ENCODE data around the gene RANGRF.
"Not testable (repeated sequence)": the region's sequence is repeated elsewhere in the genome, so short reads cannot be mapped to it uniquely, and the experiment has no call there.

Gene RANGRF, protein sequence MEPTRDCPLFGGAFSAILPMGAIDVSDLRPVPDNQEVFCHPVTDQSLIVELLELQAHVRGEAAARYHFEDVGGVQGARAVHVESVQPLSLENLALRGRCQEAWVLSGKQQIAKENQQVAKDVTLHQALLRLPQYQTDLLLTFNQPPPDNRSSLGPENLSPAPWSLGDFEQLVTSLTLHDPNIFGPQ

DNA sequence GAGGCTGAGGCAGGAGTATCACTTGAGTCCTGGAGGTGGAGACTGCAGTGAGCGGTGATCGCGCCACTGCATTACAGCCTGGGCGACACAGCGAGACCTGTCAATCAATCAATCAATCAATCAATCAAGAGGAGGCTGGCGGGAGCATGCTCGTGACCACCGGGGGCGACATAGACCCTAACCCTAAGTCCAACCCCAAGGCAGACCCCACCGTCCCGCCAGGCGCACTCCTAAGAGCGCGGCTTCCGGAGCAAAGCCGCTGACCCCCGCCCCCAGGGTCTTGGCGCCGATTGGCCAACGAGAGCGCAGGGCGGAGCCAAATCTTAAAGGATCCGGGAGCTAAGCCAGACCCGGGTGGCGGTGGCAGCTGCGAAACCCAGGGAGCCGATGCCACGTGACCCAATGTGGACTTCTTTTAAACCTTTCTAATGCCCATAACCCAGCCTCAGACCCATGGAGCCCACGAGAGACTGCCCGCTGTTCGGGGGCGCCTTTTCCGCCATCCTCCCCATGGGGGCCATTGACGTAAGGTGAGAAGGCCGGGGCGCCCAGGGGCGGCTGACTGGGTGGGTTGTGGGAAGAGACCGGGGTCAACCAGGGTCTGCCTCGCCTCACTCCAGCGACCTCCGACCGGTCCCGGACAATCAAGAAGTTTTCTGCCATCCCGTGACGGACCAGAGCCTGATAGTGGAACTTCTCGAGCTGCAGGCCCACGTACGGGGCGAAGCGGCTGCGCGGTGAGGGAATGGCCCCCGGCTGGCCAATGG lies at the start of gene RANGRF:
Gene RANGRF (plus strand): TSS at position 335 of the 767 bp plus-strand sequence. CDS start 119 bp downstream, at position 454.
- DNase-seq: peak; percentile 19

DNA sequence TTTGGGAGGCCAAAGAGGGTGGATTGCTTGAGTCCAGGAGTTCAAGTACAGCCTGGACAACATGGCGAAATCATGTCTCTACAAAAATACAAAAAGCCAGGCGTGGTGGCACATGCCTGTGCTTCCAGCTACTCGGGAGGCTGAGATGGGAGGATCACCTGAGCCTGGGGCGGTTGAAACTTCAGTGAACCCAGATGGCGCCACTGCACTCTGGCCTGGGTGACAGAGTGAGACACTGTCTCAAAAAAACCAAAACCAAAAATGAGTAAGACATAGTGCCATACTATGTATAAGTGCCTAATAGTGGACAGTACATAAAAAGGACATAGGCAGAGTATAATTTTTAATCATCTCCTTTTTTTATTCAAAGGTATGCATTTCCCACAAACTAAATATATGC lies 44.6 kb upstream of the RANGRF start:
- DNase-seq: no peak

DNA sequence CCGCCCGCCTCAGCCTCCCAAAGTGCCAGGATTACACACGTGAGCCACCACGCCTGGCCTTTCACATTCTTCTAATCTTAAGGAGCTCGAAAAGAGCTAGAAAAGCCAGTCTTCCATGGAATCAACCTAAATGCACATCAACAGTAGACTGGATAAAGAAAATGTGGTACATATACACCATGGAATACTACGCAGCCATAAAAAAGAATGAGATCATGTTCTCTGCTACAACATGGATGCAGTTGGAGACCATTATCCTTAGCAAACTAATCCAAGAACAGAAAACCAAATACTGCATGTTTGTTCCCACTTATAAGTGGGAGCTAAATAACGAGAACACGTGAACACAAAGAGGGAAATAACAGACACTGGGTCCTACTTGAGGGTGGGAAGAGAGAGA lies 43.7 kb upstream of the RANGRF start:
- DNase-seq: no peak

GRCh38 chr17:8248751-8249607 lies 39.5 kb upstream of the RANGRF start, which contains the start of gene PFAS:
PFAS (plus strand) TSS chr17:8249289; CDS start chr17:8253938, 4,649 bp downstream.
- peak; percentile 64 for DNase-seq

GRCh38 chr17:8249621-8250500 lies 38.6 kb upstream of the RANGRF start:
- no peak for DNase-seq

- not testable (repeated sequence) for DNase-seq
These were observed 37.1 kb upstream of the RANGRF start for GRCh38 chr17:8251411-8251810.

DNA sequence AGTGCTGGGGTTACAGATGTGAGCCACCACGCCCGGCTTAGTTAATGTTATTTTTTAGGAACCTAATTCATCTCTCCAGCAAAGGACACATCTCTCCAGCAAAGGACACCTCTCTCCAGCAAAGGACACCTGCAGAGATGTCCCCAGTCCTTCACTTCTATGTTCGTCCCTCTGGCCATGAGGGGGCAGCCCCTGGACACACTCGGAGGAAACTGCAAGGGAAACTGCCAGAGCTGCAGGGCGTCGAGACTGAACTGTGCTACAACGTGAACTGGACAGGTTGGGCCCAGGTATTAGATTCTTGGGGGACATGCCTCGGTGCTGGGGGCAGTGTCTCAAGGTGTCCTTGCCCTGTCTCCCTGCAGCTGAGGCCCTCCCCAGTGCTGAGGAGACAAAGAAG lies 34.7 kb upstream of the RANGRF start:
- DNase-seq: no peak

GRCh38 chr17:8254881-8255280 lies 33.6 kb upstream of the RANGRF start:
- no peak for DNase-seq

GRCh38 chr17:8255499-8255898 lies 33.0 kb upstream of the RANGRF start:
- no peak for DNase-seq

DNA sequence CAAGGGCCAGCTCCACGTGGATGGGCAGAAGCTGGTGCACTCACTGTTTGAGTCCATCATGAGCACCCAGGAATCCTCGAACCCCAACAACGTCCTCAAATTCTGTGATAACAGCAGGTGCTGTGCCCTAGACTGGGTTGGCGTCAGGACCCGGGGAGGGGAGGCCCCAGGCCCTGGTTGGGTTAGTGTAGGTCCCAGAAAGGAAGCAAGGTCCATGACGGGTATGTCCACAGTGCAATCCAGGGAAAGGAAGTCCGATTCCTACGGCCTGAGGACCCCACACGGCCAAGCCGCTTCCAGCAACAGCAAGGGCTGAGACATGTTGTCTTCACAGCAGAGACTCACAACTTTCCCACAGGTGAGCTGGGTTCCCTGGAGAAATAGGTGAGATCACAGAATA lies 32.2 kb upstream of the RANGRF start:
- no peak for DNase-seq

- DNase-seq: no peak
These were observed 31.8 kb upstream of the RANGRF start for GRCh38 chr17:8256691-8257090.

GRCh38 chr17:8257801-8258200 lies 30.7 kb upstream of the RANGRF start:
- no peak for DNase-seq

GRCh38 chr17:8264320-8264719 lies 24.1 kb upstream of the RANGRF start:
- no peak for DNase-seq

DNA sequence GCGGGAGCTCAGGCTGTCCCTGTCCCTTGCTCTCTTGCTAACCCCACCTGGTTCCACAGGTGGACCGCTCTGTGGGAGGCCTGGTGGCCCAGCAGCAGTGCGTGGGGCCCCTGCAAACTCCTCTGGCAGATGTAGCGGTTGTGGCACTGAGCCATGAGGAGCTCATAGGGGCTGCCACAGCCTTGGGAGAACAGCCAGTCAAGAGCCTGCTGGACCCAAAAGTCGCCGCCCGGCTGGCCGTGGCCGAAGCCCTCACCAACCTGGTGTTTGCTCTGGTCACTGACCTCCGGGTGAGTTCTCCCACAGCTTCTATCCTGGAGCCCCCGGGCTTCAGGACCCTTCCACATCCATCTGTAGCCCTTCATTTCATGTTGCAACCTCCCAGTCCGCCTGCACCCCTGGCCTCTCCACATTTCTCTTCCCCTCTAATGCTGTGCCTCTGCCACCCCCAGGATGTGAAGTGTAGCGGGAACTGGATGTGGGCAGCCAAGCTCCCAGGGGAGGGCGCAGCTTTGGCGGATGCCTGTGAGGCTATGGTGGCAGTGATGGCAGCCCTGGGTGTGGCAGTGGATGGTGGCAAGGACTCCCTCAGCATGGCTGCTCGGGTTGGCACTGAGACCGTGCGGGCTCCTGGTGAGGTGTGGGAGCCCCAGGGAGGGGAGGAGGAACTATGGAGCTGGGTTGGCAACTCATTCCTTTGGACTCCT lies 23.5 kb upstream of the RANGRF start:
- no peak for DNase-seq

- DNase-seq: no peak
These were observed 21.6 kb upstream of the RANGRF start for GRCh38 chr17:8266648-8267479.

- DNase-seq: no peak
These were observed 20.9 kb upstream of the RANGRF start for GRCh38 chr17:8267480-8268147.

DNA sequence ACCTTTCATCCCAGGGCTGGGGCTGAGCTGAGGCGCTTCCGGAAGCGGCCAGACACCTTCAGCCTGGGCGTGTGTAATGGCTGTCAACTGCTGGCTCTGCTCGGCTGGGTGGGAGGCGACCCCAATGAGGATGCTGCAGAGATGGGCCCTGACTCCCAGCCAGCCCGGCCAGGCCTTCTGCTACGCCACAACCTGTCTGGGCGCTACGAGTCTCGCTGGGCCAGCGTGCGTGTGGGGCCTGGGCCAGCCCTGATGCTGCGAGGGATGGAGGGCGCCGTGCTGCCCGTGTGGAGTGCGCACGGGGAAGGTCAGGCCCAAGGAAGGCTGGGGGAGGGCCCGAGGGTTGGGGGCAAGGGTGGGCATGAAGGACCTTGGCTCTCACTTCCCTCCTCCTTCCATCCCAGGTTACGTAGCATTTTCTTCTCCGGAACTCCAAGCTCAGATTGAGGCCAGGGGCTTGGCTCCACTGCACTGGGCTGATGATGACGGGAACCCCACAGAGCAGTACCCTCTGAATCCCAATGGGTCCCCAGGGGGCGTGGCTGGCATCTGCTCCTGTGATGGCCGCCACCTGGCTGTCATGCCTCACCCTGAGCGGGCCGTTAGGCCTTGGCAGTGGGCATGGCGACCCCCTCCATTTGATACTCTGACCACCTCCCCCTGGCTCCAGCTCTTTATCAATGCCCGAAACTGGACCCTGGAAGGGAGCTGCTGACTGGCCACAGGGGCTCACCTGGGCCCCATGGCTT lies 19.7 kb upstream of the RANGRF start:
- DNase-seq: no peak

DNA sequence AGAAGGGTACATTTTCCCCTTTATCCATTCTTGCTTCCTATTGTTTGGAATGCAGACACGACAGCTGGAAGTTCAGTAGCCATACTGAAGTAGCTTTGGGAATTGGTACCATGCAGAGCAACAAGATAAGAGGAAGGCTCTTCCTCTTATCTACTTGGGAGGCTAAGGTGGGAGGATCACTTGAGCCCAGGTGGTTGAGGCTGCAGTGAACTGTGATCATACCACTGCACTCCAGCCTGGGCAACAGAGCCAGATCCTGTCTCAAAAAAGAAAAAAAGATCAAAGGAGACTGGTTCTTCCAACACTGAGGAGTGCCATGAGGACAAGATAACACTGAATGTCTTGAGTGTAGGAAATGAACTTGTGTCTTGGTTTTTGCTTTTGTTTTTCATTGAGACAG lies 16.0 kb upstream of the RANGRF start:
- no peak for DNase-seq

DNA sequence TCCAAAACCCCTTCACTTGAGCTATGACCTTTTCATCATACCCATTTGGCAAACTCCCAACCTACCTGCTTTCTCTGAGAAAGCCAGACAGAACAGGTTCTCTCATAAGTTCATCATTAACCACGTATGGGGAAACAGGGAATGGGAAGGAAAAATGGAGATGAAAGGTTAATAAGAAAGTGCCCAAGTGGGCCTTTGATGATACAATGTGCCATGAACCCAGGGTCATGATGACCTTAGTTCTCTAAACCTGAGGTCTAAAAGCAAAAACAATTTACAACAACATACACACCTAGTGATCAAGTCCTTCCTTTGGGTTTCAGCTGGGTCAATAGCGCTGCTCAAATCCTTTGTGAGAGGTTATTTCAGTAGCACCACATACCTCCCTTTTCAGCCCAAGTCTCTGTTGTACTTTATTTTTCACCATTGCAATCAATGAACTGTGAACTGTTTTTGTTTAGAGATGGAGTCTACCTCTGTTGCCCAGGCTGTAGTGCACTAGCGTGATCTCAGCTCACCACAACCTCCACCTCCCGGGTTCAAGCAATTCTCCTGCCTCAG lies 14.5 kb upstream of the RANGRF start:
- DNase-seq: no peak

All from KG1 (cell line).